GM19372 (cell line): ENCODE measurements around the gene RRP1B.

Experiments used
- ATAC-seq: cut with Tn5 transposase; IDR thresholded peaks from one replicate; pipeline ENCODE4 v1.9.1; 2021; ENCODE audit warnings: mild to moderate bottlenecking, low read depth, moderate library complexity; ENCODE audit not compliant: unreplicated experiment

The RRP1B gene

GRCh38 chr21:43720539-43721166, 61.3 kb downstream of the RRP1B start:
- ATAC-seq: no peak

DNA sequence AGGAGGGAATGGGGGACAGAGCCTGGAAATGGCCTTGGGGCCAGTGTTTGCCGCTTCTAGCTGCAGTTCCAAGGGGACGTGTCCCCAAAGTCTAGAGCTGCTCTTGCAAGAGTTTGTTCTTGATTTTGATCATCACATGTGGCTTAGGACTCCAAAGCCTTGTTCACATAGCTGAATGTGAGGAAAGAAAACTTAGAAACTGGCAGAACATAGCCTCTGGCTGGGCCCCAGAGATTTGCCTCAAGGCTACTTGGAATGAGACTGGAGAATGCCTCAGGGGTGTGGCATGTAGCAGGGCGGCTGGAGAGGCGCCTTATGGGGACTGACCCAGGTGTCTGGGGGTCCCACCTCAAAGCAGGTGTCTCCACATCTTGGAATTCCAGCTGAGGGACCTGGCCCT, 61.8 kb downstream of the RRP1B start:
- ATAC-seq: no peak

DNA sequence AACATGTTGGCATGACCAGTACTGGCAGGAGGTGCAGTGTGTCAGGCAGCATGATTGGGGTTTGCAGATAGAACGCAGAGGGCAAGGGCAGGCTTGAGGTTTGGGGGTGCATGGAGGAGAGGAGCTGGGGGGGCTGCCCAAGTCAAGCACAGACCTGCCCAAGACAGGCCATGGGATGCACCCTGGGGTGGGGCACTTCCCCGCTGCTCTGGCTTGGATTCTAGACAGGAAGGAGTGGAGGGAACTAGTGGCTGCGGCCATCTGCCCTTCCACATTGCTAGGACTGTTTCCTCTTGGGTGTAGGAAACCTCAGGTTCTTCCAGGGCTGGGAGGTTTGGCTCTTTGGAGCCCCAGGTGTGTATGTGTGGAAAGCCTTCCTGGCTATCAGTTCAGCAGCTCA, 62.6 kb downstream of the RRP1B start:
- no peak for ATAC-seq

DNA sequence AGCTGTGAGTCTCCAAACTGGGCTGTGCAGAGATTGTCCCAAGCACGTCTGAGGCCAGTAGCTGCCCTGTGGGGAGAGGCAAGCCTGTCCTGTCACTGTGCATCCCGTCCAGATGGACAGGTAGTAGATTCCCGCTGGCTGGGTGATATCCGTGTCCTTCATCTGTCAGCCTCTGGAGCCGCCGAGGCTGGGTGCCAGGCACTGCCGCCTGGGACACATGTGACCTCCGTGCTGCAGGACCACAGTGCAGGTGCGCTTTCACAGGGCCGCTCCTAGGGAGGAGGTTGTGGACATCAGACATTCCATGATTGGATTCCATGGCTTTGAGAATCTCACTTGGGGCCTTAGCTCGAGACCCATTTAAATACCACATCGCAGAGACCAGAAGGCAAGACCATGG, 64.3 kb downstream of the RRP1B start:
- no peak for ATAC-seq

- no peak for ATAC-seq
Observed at GRCh38 chr21:43726686-43727518, 67.5 kb downstream of the RRP1B start.

- no peak for ATAC-seq
Observed at GRCh38 chr21:43727519-43728153, 68.3 kb downstream of the RRP1B start.

- no peak for ATAC-seq
Observed at GRCh38 chr21:43728154-43728466, 68.8 kb downstream of the RRP1B start.

GRCh38 chr21:43728467-43729390, 69.4 kb downstream of the RRP1B start:
- no peak for ATAC-seq

DNA sequence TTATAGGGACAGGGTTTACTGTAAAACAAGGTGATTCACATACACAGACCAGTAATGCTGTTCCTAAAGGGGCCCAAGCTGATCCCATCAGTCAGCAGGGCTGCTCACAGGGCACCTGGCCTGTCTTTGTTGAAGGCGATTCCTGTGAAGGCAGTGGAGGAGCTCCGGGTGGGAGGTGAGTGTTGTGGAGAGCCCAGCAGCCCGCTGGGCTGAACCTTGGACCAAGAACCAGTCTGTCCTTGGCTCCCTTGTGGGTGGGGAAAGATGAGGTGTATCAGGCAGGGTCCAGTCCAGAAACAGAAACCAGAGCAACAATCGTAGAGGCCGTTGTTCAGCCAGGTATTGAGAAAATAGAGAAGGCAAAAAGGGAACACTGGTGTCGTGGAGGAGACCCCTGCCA, 72.1 kb downstream of the RRP1B start:
- no peak for ATAC-seq

GRCh38 chr21:43731891-43732711, 72.7 kb downstream of the RRP1B start:
- no peak for ATAC-seq

DNA sequence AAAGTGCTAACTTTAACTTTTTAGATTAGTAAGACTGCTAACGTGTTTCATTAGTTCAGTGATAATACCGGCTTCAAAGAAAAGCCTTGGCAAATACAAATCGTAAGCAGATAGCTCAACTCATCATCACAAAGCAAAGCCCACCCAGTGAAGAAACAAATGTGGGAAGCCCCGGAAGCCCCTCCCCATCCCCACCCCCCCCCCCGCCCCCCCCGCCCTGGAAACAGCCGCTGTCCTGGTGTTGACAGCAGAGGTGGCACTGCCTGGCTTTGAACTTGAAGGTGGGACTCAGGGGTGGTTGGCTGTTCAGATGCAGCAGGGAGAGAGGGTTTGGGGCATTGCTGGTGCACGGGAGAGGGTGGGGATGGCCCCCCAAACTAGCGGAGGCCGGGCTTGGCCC, 73.7 kb downstream of the RRP1B start:
- ATAC-seq: no peak

DNA sequence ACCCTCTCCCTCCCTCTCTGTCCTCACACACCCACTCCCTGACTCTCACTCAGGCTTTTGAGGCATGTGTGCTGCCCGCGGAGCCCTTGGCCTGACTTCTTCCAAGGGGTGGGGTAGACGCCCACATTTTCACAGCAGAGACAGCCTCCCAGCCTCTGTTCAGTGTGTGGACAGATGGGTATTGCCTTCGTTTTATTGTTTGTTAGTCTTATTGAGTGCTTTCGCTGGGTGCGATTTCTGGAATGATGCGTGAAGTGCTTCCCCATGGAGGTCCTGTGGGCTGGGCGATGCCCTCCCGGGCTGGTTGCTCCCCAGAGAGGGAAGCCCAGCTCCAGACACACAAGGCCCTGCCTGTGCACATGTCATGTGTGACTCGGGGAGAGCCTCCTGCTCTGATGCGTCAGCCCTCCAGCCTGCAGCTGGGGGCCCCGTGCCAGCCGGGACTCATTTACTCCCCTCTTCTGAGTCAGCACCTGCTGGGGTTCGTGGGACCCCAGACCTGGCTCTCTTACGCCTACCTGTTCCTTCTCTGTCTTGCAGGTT, 74.2 kb downstream of the RRP1B start:
- no peak for ATAC-seq

DNA sequence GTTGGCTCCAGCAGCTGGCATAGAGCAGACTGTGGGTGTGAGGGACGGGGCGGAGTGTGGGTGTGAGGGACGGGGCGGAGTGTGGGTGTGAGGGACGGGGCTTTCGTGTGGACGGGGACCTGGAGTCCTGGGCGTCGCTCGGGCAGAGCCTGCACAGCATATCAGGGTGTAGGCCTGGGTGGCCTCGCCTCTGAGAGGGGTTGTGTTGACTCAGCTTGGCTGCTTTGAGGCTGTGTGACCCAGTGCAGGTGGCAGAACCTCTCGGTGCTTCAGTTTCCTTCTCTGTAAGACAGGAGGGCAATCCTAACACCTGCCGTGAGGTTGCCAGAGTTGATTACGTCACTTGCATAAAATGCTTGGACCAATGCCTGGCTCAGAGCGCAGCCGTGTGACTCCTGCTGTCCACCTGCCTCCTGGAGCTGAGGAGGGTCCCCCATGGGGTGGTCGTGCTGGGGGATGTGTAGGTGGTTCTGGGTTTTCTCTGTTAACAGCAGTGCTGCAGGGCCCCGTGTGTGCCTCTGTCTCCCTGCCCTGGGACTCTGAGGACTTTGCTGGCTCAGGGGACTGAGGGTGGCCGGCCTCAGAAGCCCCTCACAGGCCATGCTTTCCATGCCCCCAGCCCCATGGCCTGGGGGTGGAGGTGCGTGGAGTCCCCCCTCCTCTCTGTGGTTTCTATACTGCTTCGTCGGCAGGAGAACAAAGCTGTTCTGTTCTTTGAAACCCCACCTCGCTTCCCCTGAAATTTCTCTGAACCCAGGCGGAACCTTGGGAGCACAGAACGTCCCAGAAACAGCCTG, 75.0 kb downstream of the RRP1B start:
- ATAC-seq: no peak

- no peak for ATAC-seq
Observed at GRCh38 chr21:43734928-43735229, 75.5 kb downstream of the RRP1B start.

GRCh38 chr21:43735236-43736091, 76.1 kb downstream of the RRP1B start:
- ATAC-seq: no peak

DNA sequence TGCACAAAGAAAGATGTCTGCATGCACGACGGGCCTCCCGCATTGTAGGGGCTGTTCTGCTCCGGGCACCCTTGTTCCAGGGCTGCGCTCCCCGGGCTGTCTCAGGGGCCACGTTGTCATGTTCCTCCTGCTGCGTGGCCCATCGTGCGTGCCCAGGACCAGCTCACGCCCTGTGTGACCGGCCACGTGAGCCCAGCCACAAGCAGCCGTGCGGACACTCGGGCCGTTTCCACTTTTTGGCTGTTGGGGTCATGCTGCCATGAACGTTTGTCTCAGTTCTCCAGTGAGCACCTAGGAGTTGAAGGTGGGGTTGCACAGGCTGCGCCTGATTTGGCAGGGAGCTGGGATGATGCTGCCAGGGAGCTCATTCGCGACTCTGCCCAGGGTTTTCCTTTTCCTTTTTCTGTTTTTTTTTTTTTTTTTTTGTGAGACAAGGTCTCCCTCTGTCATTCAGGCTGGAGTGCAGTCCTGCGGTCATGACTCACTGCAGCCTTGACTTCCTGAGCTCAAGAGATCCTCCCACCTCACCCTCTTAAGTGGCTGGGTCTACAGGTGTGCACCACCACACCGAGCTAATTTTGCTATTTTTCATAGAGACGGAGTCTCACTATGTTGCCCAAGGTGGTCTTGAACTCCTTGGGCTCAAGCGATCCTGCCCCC, 77.0 kb downstream of the RRP1B start:
- no peak for ATAC-seq

DNA sequence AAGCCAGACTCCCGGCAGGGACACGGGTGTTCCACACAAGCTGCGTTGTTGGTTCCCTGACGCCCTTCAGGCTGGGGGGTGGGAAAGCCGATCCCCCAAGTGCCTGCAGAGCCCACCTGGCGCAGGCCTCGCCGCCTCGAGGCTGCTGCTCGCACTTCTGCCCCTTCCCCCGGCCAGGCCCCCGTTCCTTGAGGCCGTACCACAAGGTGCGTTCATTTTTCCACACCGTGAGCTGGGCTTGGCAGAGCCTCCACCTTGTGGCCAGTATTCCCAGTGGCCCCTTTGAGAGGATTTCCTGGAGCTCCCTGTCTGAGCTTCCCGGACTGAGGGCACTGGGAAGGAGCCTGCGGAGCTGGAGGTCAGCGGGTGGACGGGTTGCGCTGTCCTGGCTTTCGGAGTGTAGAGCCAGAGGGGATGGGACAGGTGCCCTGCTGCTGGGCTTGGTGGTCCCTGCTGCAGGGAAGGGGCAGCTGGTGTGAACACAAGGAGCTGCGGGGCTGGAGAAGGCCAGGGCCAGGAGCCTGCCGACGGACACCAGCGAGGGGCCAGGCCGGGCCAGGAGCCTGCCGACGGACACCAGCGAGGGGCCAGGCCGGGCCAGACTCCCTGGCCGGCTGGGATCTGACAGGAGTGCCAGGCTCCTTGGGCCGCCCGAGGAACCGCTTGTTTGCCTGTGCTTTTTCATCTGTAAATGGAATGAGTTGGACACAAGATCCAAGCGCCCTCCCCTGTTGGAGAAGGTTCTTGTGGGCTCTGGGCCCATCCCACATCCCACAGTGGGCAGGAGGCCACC, 78.0 kb downstream of the RRP1B start:
- ATAC-seq: no peak
